ENCODE results near the gene AFP. TPM values are rescaled to one million over a fixed set of nuclear protein-coding genes. Genes with fewer than 3 reads are reported as not detected.

Gene AFP
- total RNA-seq, 3 donors from 2014 or later (not counting 1 experiment from before 2014, with no cell fraction given) = not detected

DNA sequence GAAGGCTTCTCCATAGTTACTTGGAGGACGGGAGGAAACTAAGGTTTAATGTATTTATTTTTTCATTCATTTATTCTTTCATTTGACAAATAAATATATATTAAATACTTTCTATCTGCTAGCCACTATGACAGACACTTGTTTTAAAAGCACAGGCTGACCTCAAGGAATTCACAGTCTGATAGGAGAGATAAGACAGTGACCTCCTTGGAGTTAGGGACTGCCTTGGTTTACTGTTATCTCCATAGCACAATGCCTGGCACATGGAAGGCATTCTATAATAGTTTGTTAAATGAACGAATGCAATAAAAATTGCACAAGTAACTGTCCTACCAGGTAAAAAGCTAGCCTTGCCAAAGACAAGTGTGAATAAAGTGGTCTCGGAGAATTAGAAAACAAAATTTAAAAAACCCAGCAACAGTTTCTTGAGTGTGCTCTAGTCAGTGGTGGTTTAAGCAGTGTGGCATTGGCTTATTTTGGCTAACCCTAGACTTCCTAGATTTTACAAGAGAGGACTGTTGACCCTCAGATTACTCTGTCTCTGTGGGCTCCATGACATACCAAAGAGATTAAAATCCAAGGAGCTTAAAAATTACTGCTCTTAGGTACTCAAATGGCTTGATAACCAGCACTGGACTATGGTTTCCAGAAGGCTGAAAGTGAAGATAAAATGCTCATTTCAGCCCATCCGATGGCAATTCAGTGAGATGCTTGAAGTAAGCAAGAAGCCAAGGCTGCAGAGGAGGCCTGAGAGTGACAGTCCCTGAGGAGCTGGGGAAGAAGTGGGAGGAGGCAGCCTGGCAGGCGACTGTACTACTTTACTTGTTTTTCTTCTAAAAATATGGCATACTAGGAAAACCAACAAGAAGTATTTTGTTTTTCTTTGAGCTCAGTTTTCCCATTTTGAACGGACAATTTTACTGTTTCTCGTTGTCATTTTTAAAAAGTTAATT is 9.6 kb downstream of the AFP start:
- TF ChIP-seq, protein P1, sequence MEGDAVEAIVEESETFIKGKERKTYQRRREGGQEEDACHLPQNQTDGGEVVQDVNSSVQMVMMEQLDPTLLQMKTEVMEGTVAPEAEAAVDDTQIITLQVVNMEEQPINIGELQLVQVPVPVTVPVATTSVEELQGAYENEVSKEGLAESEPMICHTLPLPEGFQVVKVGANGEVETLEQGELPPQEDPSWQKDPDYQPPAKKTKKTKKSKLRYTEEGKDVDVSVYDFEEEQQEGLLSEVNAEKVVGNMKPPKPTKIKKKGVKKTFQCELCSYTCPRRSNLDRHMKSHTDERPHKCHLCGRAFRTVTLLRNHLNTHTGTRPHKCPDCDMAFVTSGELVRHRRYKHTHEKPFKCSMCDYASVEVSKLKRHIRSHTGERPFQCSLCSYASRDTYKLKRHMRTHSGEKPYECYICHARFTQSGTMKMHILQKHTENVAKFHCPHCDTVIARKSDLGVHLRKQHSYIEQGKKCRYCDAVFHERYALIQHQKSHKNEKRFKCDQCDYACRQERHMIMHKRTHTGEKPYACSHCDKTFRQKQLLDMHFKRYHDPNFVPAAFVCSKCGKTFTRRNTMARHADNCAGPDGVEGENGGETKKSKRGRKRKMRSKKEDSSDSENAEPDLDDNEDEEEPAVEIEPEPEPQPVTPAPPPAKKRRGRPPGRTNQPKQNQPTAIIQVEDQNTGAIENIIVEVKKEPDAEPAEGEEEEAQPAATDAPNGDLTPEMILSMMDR (IDR thresholded peaks at IDR 0.05) = no peak
- H3K36me3 ChIP-seq (ENCODE audit: control insufficient read depth, insufficient read depth, low read length) = no peaks in the 10 kb centered on the region
- 95% methylated on average over 6 of the region's 7 CpGs for WGBS (ENCODE audit: insufficient coverage)
- no peak overlapping the region for H3K27ac Mint-ChIP-seq
- intact Hi-C loops (cut with micrococcal nuclease) = no loop called here
- H3K36me3 Mint-ChIP-seq = no peaks in the 10 kb centered on the region
- no peaks in the 10 kb centered on the region for H3K4me1 Mint-ChIP-seq
- no peak overlapping the region for H3K4me3 ChIP-seq (ENCODE audit: low read length)
- no peak for ATAC-seq
- H3K9me3 ChIP-seq (ENCODE audit: control insufficient read depth, insufficient read depth, low read length) = no peaks in the 10 kb centered on the region
- H3K4me3 Mint-ChIP-seq = no peak overlapping the region
- H3K27ac ChIP-seq (ENCODE audit: low read length) = no peak overlapping the region
- no peaks in the 10 kb centered on the region for H3K27me3 Mint-ChIP-seq (ENCODE audit: low read depth in 2 of 2)
- H3K4me1 ChIP-seq (ENCODE audit: control insufficient read depth, insufficient read depth, low read length) = no peaks in the 10 kb centered on the region
- DNase-seq = no peak
- H3K9me3 Mint-ChIP-seq = no peaks in the 10 kb centered on the region
- H3K27me3 ChIP-seq (ENCODE audit: control insufficient read depth, insufficient read depth, low read length) = no peaks in the 10 kb centered on the region

DNA sequence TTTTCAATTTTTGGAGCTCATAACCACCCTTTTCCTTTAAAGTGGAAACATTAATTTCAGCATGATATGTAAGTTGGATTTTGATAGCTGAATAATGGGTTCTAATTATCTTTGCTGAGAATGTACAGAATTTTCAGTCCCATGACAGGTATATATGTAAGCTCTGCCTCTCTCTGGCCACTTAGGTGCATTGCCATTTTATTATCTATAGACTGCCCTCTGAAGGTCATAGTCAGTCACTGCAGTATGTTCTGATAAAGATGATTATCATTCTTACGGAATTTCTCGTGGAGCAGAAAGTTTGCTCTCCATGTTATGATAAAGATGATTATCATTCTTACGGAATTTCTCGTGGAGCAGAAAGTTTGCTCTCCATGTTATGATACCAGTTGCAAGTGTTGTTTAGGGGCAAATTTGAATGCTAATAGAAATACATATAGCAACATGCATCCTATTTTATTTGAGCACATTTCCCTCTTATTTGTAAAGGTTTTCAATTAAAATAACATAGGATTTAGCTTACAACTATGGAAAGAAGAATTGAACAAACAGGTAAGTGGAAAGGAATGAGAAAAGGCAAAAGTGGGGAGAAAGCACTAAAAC is 10.4 kb downstream of the AFP start:
- Histone ChIP-seq H3K27ac (ENCODE audit: low read length) (no peak overlapping the region), H3K9me3 (ENCODE audit: control insufficient read depth, insufficient read depth, low read length) (no peaks in the 10 kb centered on the region), H3K4me1 (ENCODE audit: control insufficient read depth, insufficient read depth, low read length) (no peaks in the 10 kb centered on the region), H3K27me3 (ENCODE audit: control insufficient read depth, insufficient read depth, low read length) (no peaks in the 10 kb centered on the region), H3K4me3 (ENCODE audit: low read length) (no peak overlapping the region), H3K36me3 (ENCODE audit: control insufficient read depth, insufficient read depth, low read length) (no peaks in the 10 kb centered on the region)
- H3K4me1 Mint-ChIP-seq = no peaks in the 10 kb centered on the region
- intact Hi-C loops (cut with micrococcal nuclease) = no loop called here
- DNase-seq (peak in 1 of 2 donors; percentile 40), ATAC-seq (peak; percentile 49 to 66 (median 59))
- H3K9me3 Mint-ChIP-seq = no peaks in the 10 kb centered on the region
- no peak overlapping the region for H3K4me3 Mint-ChIP-seq
- no peaks in the 10 kb centered on the region for H3K36me3 Mint-ChIP-seq
- TF ChIP-seq, protein P1 (IDR thresholded peaks at IDR 0.05) = peak; percentile 31
- no CpG with 5 or more reads among the region's 4 CpGs for WGBS (ENCODE audit: insufficient coverage)
- no peaks in the 10 kb centered on the region for H3K27me3 Mint-ChIP-seq (ENCODE audit: low read depth in 2 of 2)
- H3K27ac Mint-ChIP-seq = no peak overlapping the region

DNA sequence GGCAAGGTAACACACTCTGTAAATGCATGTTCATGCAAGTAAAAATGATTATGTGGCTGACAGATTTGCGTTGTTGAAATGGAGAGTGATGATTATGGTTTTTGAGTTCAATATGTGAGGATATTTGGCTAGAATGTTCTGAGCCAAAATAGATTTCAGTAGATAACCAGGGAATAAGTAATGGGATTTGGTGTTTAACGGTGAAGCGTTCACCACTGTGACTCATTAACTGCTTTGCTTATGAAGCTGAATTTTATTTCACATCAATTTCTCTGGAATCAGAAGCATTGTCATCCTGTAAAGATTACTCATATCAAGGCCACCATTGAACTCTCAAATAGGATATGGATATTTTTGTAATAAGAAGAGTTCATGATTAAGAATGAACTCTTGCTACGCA is 11.7 kb downstream of the AFP start:
- intact Hi-C loops (cut with micrococcal nuclease) = no loop called here
- 90% methylated on average over 3 of the region's 4 CpGs for WGBS (ENCODE audit: insufficient coverage)

More for the DNA sequence above, 11.7 kb downstream of the AFP start:
- no peaks in the 10 kb centered on the region for H3K9me3 ChIP-seq (ENCODE audit: control insufficient read depth, insufficient read depth, low read length)
- H3K27me3 ChIP-seq (ENCODE audit: control insufficient read depth, insufficient read depth, low read length) = no peaks in the 10 kb centered on the region
- Mint-ChIP-seq H3K4me3 (no peak overlapping the region), H3K4me1 (no peaks in the 10 kb centered on the region), H3K9me3 (no peaks in the 10 kb centered on the region), H3K27me3 (ENCODE audit: low read depth in 2 of 2) (no peaks in the 10 kb centered on the region), H3K27ac (no peak overlapping the region), H3K36me3 (no peaks in the 10 kb centered on the region)
- no peak overlapping the region for H3K4me3 ChIP-seq (ENCODE audit: low read length)
- H3K4me1 ChIP-seq (ENCODE audit: control insufficient read depth, insufficient read depth, low read length) = no peaks in the 10 kb centered on the region
- TF ChIP-seq, protein P1 (IDR thresholded peaks at IDR 0.05) = no peak
- DNase-seq = no peak
- ATAC-seq = no peak
- no peaks in the 10 kb centered on the region for H3K36me3 ChIP-seq (ENCODE audit: control insufficient read depth, insufficient read depth, low read length)
- no peak overlapping the region for H3K27ac ChIP-seq (ENCODE audit: low read length)

Data from natural killer cell (primary cell).